Lower leg skin (tissue), 3 donors: ENCODE data around the gene CHCHD10.

Source experiments
- CTCF ChIP-seq, 3 donors: fragments of 450-650 bp; IDR thresholded peaks; one replicate each; pipeline ENCODE4 v1.5.1; 2016; ENCODE audit warnings: antibody characterized with exemption in 3 of 3, mild to moderate bottlenecking in 3 of 3, moderate library complexity in 2 of 3
- POLR2A ChIP-seq, 2 donors: fragments of 450-650 bp; IDR thresholded peaks; one replicate each; pipeline ENCODE4 v1.6.1; 2016 to 2017; ENCODE audit warnings: antibody characterized with exemption in 2 of 2, mild to moderate bottlenecking in 1 of 2, moderate library complexity in 1 of 2

- TF ChIP-seq CTCF (IDR thresholded peaks at IDR 0.05) (no peak), POLR2A (IDR thresholded peaks at IDR 0.05) (no peak)
These were observed 35.4 kb upstream of the CHCHD10 start for GRCh38 chr22:23803001-23803819.
